Kidney capillary endothelial cell (primary cell): ENCODE results near the gene LTBP1.

Experiments
- DNase-seq: peaks from one replicate; pipeline ENCODE4 v3.0.0-alpha.2; 2018; ENCODE audit warnings: low spot score

LTBP1 gene

GRCh38 chr2:33268246-33268831, 321.6 kb downstream of the LTBP1 start:
- DNase-seq = no peak

GRCh38 chr2:33272001-33272400, 325.2 kb downstream of the LTBP1 start:
- no peak for DNase-seq

DNA sequence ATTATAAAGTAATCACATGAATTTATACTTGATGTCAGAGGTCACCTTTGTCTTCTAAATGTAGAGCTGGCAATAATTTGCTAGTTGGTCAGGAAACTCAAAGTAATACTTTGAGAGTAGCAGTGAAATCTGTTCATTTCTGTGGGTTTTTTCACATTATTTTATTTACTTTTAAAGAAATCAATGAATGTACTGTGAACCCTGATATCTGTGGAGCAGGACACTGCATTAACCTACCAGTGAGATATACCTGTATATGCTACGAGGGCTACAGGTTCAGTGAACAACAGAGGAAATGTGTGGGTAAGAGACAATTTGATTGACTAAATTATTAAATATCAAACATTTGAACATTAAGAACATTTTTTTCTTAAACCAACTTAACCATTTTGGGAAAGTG, 326.7 kb downstream of the LTBP1 start:
- no peak for DNase-seq

- no peak for DNase-seq
Observed at GRCh38 chr2:33274524-33274923, 327.8 kb downstream of the LTBP1 start.

- no peak for DNase-seq
Observed at GRCh38 chr2:33275689-33276444, 329.1 kb downstream of the LTBP1 start.

DNA sequence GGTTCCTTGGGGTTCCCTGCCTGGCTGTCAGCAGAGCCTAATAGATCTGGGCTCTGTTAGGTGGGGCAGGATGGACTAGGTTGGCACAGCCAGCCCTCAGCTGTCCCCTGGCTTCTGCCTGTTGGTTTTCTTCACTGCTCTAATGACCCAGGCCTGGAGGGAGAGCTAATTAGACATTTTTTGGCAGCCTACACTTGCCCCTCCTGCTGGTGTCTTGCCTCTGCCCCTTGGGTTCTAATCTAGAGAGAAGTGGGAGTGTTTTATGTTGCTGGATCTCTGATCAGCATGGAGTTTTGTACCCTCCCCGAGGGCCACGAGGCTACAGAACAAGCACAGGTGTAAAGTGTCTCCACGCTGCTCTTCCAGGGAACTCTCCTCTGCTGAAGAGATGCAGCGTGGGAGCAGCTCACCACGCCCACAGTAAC, 330.3 kb downstream of the LTBP1 start:
- no peak for DNase-seq

- no peak for DNase-seq
Observed at GRCh38 chr2:33278245-33278943, 331.6 kb downstream of the LTBP1 start.

DNA sequence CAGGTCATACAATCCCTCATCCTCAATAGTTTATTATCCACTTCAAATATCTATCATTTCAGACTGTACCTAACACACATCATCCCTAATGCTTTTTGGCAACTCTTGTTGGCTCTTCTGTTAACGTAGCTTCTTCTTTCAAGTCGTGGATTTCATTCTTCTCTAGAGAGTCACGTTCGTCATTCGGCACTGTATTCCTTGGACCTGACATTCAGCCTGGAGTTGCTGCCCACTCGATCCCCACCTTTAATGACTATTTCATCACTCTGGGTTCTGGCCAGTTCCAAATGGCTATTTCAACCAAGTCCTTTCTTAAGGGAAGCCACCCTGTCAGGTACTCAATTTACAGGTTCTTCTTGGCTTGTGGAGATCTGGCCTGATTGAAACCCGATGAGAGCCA, 337.5 kb downstream of the LTBP1 start:
- DNase-seq = no peak

GRCh38 chr2:33287507-33288005, 340.8 kb downstream of the LTBP1 start:
- no peak for DNase-seq

- no peak for DNase-seq
Observed at GRCh38 chr2:33288011-33288410, 341.3 kb downstream of the LTBP1 start.

GRCh38 chr2:33289961-33290360, 343.2 kb downstream of the LTBP1 start:
- no peak for DNase-seq

DNA sequence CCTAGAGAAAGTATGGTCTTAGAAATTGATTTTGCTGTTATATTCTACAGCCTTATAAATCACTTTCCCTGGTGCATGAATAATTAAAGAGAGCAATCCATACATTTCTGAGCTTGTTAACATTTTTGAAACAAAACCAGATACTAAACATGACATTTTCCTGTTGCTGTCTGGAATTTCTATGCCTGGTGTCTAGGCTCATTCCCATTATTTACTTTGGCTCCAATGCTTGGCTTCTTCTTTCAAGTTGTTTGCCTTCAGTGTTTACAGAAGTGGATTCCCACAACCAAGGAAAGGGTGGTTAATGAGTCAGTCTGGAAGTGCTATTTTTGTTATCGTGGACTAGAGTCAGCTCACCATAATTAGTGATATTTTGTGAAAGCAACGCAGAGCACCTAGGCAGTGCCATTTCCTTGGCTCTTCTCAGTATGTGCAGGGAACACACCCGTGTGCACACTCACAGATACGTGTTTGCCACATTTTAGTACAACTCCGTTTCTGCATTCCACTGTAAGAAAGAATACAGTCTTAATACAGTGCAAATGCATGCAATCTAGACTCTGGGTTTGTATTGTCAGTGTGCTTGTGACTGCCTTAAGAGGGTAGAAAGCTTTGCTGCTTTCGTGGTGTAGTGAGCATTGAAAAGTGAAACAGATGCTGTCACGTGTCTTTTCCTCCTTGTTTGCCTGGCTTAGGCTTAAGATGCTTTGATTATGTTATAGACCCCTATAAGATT, 344.7 kb downstream of the LTBP1 start:
- peak; percentile 69 for DNase-seq

DNA sequence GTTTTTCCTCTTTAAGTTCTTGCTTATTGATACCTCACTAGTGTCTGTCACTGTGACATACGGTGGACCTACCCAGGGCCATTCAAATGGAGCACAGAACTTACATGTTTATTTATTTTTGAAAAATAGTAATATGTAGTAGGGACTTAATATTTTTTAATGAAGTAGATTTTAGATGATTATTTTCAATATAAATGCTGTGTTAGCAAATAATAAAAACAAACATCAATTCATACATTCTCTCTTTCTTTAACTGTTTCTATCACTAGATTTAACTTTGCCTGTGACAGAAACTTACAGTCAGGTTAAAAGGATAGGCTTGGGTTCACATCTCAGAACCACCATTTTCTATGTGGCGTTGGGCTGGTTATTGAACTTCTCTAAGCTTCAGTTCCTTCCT, 345.3 kb downstream of the LTBP1 start:
- no peak for DNase-seq

GRCh38 chr2:33292981-33293595, 346.3 kb downstream of the LTBP1 start:
- DNase-seq = no peak

- DNase-seq = no peak
Observed at GRCh38 chr2:33298233-33298632, 351.5 kb downstream of the LTBP1 start.

- DNase-seq = no peak
Observed at GRCh38 chr2:33301355-33301754, 354.6 kb downstream of the LTBP1 start.

GRCh38 chr2:33302348-33302747, 355.6 kb downstream of the LTBP1 start:
- DNase-seq = no peak

GRCh38 chr2:33304032-33304864, 357.5 kb downstream of the LTBP1 start:
- no peak for DNase-seq

DNA sequence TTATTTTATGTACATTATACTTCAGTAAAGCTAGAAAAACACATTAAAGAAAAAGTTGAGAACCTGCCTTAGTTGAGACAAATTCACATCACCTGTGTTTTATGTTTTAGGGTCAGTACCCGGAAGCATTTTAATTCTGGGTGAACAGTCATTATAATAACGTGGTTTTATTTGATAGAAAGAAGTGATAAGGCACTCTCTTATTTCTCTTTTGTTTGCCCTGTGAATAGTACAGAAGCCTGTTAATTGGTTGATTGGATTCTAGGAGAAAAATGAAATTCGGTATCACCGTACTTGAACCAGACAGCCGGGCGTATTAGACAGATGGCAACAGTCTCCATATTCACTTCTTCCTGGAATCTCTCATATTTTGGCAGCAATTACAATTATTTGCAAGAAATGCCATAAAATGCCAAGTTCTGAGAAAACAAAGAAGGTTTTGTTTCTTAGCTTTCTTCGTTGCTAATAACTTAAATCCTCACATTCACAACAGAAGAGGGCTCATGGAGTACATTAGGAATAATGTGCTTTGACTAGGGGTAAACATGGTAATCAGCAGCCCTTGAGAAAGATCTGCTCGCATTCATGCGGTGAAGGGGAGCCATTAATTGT, 361.0 kb downstream of the LTBP1 start:
- no peak for DNase-seq

DNA sequence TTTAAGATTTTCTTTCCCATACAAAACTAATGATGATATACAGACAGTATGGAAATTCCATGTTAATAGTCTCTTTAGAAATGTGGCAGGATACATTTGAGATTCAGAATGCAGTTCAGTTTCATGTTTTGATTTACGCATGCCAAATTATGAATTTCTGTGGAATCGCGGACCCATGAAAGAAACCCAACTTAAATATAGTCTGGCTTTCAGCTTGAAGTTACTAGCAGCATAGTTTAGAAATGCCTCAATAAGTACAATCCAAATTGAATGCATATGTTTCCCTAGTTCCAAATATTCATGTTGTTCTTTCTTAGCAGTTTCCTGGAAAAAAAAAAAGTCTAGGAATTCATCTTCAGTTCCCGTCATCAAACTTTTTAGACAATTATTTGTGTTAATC, 365.6 kb downstream of the LTBP1 start:
- DNase-seq = no peak

DNA sequence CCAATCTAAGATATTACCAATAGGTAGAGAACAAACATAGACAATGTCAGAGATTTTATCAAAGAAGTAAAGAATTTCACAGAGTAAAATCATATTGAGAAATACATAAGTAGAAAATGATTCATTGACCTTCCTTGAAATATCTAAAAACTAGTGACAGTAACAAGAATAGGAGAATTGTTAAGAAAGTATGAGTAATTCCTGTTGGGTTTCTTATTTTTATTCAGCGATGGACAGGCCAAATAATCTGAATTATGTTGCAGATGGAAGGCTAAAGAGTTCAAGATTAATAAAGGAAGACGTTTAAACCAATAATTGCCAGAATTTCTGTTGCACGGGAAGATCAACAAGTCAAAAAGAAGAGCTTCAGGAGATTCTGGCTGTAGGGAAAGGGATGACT, 366.3 kb downstream of the LTBP1 start:
- DNase-seq = no peak
